ENCODE data around the gene RTL10. TPM values are rescaled to one million over a fixed set of nuclear protein-coding genes. Genes with fewer than 3 reads are reported as not detected.
A peak's percentile ranks its signal among the peaks of the same experiment; 100 is the strongest.

Gene RTL10
- total RNA-seq, 5 donors from 2014 or later (not counting 1 experiment from before 2014, with no cell fraction given): 21.1 to 35.1 (median 28.5) TPM

- Mint-ChIP-seq H3K36me3 (no peaks in the 10 kb centered on the region), H3K4me3 (no peak overlapping the region), H3K9me3 (no peaks in the 10 kb centered on the region), H3K4me1 (peaks cover 3 to 14% (median 8%) of the 10 kb centered on the region in 3 donors), H3K27me3 (no peaks in the 10 kb centered on the region), H3K27ac (no peak overlapping the region)
- Histone ChIP-seq H3K27ac (ENCODE audit: low read length) (no peak overlapping the region), H3K9me3 (no peaks in the 10 kb centered on the region), H3K27me3 (replicated peaks in 1 of 2; ENCODE audit: control insufficient read depth in 2 of 2, extremely low read depth in 1 of 2, insufficient read depth in 2 of 2, low read length in 1 of 2) (no peaks in the 10 kb centered on the region), H3K4me3 (ENCODE audit: control insufficient read depth in 1 of 2, extremely low read depth in 1 of 2, low read length in 1 of 2) (no peak overlapping the region), H3K36me3 (ENCODE audit: control insufficient read depth in 2 of 2, extremely low read depth in 1 of 2, insufficient read depth in 1 of 2, low read length in 1 of 2) (no peaks in the 10 kb centered on the region), H3K4me1 (ENCODE audit: control insufficient read depth in 1 of 2, extremely low read depth in 1 of 2, insufficient read depth in 2 of 2, low read length in 2 of 2) (no peaks in the 10 kb centered on the region)
- no peak for DNase-seq
- POLR2A ChIA-PET: no interaction called here
- whole genome bisulfite sequencing (ENCODE audit: insufficient coverage): 88% methylated on average over 8 of the region's 12 CpGs
- CTCF ChIA-PET: interaction anchor here in 1 of 2 donors (1.1 kb wide), 1 partner anchor 20 kb away, joined by 3 read pairs; no protein-coding TSS in a partner anchor
- ATAC-seq (replicated peaks in 1 of 4): no peak
Measured at GRCh38 chr22:19865141-19865829, 10.6 kb upstream of the RTL10 start.

- WGBS (ENCODE audit: insufficient coverage): no CpG with 5 or more reads among the region's 5 CpGs
- no peaks in the 10 kb centered on the region for H3K9me3 Mint-ChIP-seq
- H3K36me3 Mint-ChIP-seq: no peaks in the 10 kb centered on the region
- ChIA-PET POLR2A (no interaction called here), CTCF (interaction anchor here in 1 of 2 donors (1.1 kb wide), 1 partner anchor 20 kb away, joined by 3 read pairs; no protein-coding TSS in a partner anchor)
- no peaks in the 10 kb centered on the region for H3K27me3 Mint-ChIP-seq
- no peaks in the 10 kb centered on the region for H3K4me1 ChIP-seq (ENCODE audit: control insufficient read depth in 1 of 2, extremely low read depth in 1 of 2, insufficient read depth in 2 of 2, low read length in 2 of 2)
- H3K36me3 ChIP-seq (ENCODE audit: control insufficient read depth in 2 of 2, extremely low read depth in 1 of 2, insufficient read depth in 1 of 2, low read length in 1 of 2): no peaks in the 10 kb centered on the region
- no peak overlapping the region for H3K27ac ChIP-seq (ENCODE audit: low read length)
- DNase-seq (no peak), ATAC-seq (replicated peaks in 1 of 4) (no peak)
- no peak overlapping the region for H3K4me3 Mint-ChIP-seq
- H3K9me3 ChIP-seq: no peaks in the 10 kb centered on the region
- no peak overlapping the region for H3K4me3 ChIP-seq (ENCODE audit: control insufficient read depth in 1 of 2, extremely low read depth in 1 of 2, low read length in 1 of 2)
- H3K27ac Mint-ChIP-seq: no peak overlapping the region
- H3K27me3 ChIP-seq (replicated peaks in 1 of 2; ENCODE audit: control insufficient read depth in 2 of 2, extremely low read depth in 1 of 2, insufficient read depth in 2 of 2, low read length in 1 of 2): no peaks in the 10 kb centered on the region
- H3K4me1 Mint-ChIP-seq: peaks cover 6 to 19% (median 9%) of the 10 kb centered on the region in 3 donors
Measured at GRCh38 chr22:19864538-19865106, 9.9 kb upstream of the RTL10 start.

- POLR2A ChIA-PET: no interaction called here
- H3K27ac Mint-ChIP-seq: no peak overlapping the region
- Histone ChIP-seq H3K4me1 (ENCODE audit: control insufficient read depth in 1 of 2, extremely low read depth in 1 of 2, insufficient read depth in 2 of 2, low read length in 2 of 2) (no peaks in the 10 kb centered on the region), H3K27ac (ENCODE audit: low read length) (no peak overlapping the region), H3K4me3 (ENCODE audit: control insufficient read depth in 1 of 2, extremely low read depth in 1 of 2, low read length in 1 of 2) (no peak overlapping the region), H3K36me3 (ENCODE audit: control insufficient read depth in 2 of 2, extremely low read depth in 1 of 2, insufficient read depth in 1 of 2, low read length in 1 of 2) (no peaks in the 10 kb centered on the region), H3K27me3 (replicated peaks in 1 of 2; ENCODE audit: control insufficient read depth in 2 of 2, extremely low read depth in 1 of 2, insufficient read depth in 2 of 2, low read length in 1 of 2) (no peaks in the 10 kb centered on the region), H3K9me3 (no peaks in the 10 kb centered on the region)
- DNase-seq: no peak
- no peak for ATAC-seq (replicated peaks in 1 of 4)
- WGBS (ENCODE audit: insufficient coverage): 100% methylated on average over 4 of the region's 5 CpGs
- H3K4me1 Mint-ChIP-seq: peaks cover 12 to 21% (median 13%) of the 10 kb centered on the region in 3 donors
- CTCF ChIA-PET: interaction anchor here in 1 of 2 donors (0.6 kb wide), 1 partner anchor 707 kb away, joined by 4 read pairs; no protein-coding TSS in a partner anchor
- no peaks in the 10 kb centered on the region for H3K9me3 Mint-ChIP-seq
- no peak overlapping the region for H3K4me3 Mint-ChIP-seq
- no peaks in the 10 kb centered on the region for H3K36me3 Mint-ChIP-seq
- no peaks in the 10 kb centered on the region for H3K27me3 Mint-ChIP-seq
Measured at GRCh38 chr22:19863571-19863970, 8.9 kb upstream of the RTL10 start.

- Histone ChIP-seq H3K27ac (ENCODE audit: low read length) (no peak overlapping the region), H3K4me1 (ENCODE audit: control insufficient read depth in 1 of 2, extremely low read depth in 1 of 2, insufficient read depth in 2 of 2, low read length in 2 of 2) (no peaks in the 10 kb centered on the region), H3K36me3 (ENCODE audit: control insufficient read depth in 2 of 2, extremely low read depth in 1 of 2, insufficient read depth in 1 of 2, low read length in 1 of 2) (no peaks in the 10 kb centered on the region), H3K4me3 (ENCODE audit: control insufficient read depth in 1 of 2, extremely low read depth in 1 of 2, low read length in 1 of 2) (no peak overlapping the region), H3K9me3 (no peaks in the 10 kb centered on the region), H3K27me3 (replicated peaks in 1 of 2; ENCODE audit: control insufficient read depth in 2 of 2, extremely low read depth in 1 of 2, insufficient read depth in 2 of 2, low read length in 1 of 2) (no peaks in the 10 kb centered on the region)
- CTCF ChIA-PET: no interaction called here
- Mint-ChIP-seq H3K27me3 (no peaks in the 10 kb centered on the region), H3K4me3 (no peak overlapping the region), H3K9me3 (no peaks in the 10 kb centered on the region), H3K27ac (no peak overlapping the region), H3K36me3 (no peaks in the 10 kb centered on the region), H3K4me1 (peaks cover 12 to 19% (median 13%) of the 10 kb centered on the region in 3 donors)
- POLR2A ChIA-PET: no interaction called here
- no peak for DNase-seq
- 96% methylated on average over 3 of the region's 13 CpGs for WGBS (ENCODE audit: insufficient coverage)
- ATAC-seq (replicated peaks in 1 of 4): no peak
Measured at GRCh38 chr22:19862619-19863246, 8.1 kb upstream of the RTL10 start.

GRCh38 chr22:19859861-19860510 is 5.3 kb upstream of the RTL10 start:
- no peak overlapping the region for H3K4me3 Mint-ChIP-seq
- H3K36me3 ChIP-seq (ENCODE audit: control insufficient read depth in 2 of 2, extremely low read depth in 1 of 2, insufficient read depth in 1 of 2, low read length in 1 of 2): no peaks in the 10 kb centered on the region
- no peak for DNase-seq
- H3K4me3 ChIP-seq (ENCODE audit: control insufficient read depth in 1 of 2, extremely low read depth in 1 of 2, low read length in 1 of 2): no peak overlapping the region
- ATAC-seq (replicated peaks in 1 of 4): no peak
- POLR2A ChIA-PET: no interaction called here
- 100% methylated on average over 3 of the region's 8 CpGs for WGBS (ENCODE audit: insufficient coverage)
- no peaks in the 10 kb centered on the region for H3K9me3 ChIP-seq
- H3K27me3 Mint-ChIP-seq: no peaks in the 10 kb centered on the region
- CTCF ChIA-PET: interaction anchor here in 1 of 2 donors (0.7 kb wide), 1 partner anchor 54 kb away, joined by 4 read pairs; no protein-coding TSS in a partner anchor
- H3K4me1 ChIP-seq (ENCODE audit: control insufficient read depth in 1 of 2, extremely low read depth in 1 of 2, insufficient read depth in 2 of 2, low read length in 2 of 2): peaks cover 4 to 18% of the 10 kb centered on the region in 2 experiments
- H3K9me3 Mint-ChIP-seq: no peaks in the 10 kb centered on the region
- no peak overlapping the region for H3K27ac ChIP-seq (ENCODE audit: low read length)
- no peaks in the 10 kb centered on the region for H3K27me3 ChIP-seq (replicated peaks in 1 of 2; ENCODE audit: control insufficient read depth in 2 of 2, extremely low read depth in 1 of 2, insufficient read depth in 2 of 2, low read length in 1 of 2)
- H3K4me1 Mint-ChIP-seq: peaks cover 25 to 33% (median 29%) of the 10 kb centered on the region in 3 donors
- peak overlapping the region; percentile 69 to 71 for H3K27ac Mint-ChIP-seq
- no peaks in the 10 kb centered on the region for H3K36me3 Mint-ChIP-seq

- no peak overlapping the region for H3K27ac ChIP-seq (ENCODE audit: low read length)
- Mint-ChIP-seq H3K36me3 (no peaks in the 10 kb centered on the region), H3K4me3 (no peak overlapping the region), H3K27ac (peak overlapping the region; percentile 61 to 93), H3K4me1 (peaks cover 42 to 51% (median 44%) of the 10 kb centered on the region in 3 donors), H3K27me3 (no peaks in the 10 kb centered on the region), H3K9me3 (no peaks in the 10 kb centered on the region)
- POLR2A ChIA-PET: no interaction called here
- no peak for DNase-seq
- H3K9me3 ChIP-seq: no peaks in the 10 kb centered on the region
- no CpG with 5 or more reads among the region's 3 CpGs for WGBS (ENCODE audit: insufficient coverage)
- peaks cover 4 to 39% of the 10 kb centered on the region in 2 experiments for H3K4me1 ChIP-seq (ENCODE audit: control insufficient read depth in 1 of 2, extremely low read depth in 1 of 2, insufficient read depth in 2 of 2, low read length in 2 of 2)
- peaks cover 0 to 2% of the 10 kb centered on the region in 2 donors for H3K36me3 ChIP-seq (ENCODE audit: control insufficient read depth in 2 of 2, extremely low read depth in 1 of 2, insufficient read depth in 1 of 2, low read length in 1 of 2)
- H3K27me3 ChIP-seq (replicated peaks in 1 of 2; ENCODE audit: control insufficient read depth in 2 of 2, extremely low read depth in 1 of 2, insufficient read depth in 2 of 2, low read length in 1 of 2): no peaks in the 10 kb centered on the region
- no peak overlapping the region for H3K4me3 ChIP-seq (ENCODE audit: control insufficient read depth in 1 of 2, extremely low read depth in 1 of 2, low read length in 1 of 2)
- no peak for ATAC-seq (replicated peaks in 1 of 4)
- CTCF ChIA-PET: no interaction called here
Measured at GRCh38 chr22:19857382-19857781, 2.7 kb upstream of the RTL10 start.

All from T-cell (primary cell).